Measurements from ENCODE around the gene ABLIM3.
"Not testable (repeated sequence)": the region's sequence is repeated elsewhere in the genome, so short reads cannot be mapped to it uniquely, and the experiment has no call there.

ABLIM3 gene

DNA sequence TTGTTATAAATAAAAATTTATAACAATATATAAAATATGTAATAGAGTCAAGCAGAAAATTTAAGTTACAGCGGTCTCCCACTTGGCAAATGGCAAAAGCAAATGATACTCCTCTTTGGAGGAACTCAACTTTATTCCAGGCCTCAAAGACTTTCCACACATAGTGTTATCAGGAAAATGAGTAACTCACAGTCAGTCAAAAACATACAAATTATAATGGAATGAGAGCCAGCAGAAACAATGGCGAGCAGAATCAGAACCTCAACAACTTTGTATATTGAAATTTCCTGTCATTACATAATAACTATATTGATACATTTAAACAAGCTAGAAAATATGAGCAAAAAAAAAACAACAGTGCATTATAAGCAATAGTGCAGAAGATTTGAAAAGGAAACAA lies 45.2 kb downstream of the ABLIM3 start:
- DNase-seq (ENCODE audit: low read depth in 1 of 2, low spot score in 1 of 2), result no peak

DNA sequence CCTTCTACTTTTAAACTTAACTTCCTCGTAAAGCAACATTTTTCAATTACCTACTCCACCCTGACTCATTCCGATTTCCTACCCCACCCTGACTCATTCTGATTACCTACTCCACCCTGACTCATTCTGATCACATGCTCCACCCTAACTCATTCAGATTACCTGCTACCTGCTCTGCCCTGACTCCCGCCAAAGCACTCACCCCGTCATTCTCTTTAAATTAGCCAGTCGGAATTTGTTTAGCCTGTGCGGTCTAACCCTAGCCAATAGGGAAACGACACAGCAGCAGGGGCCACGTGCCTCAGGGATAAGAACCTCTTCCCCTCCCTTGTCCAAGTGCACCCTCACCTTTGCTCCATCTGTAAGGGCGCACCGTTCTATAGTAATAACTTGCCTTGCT lies 46.3 kb downstream of the ABLIM3 start:
- DNase-seq (ENCODE audit: low read depth in 1 of 2, low spot score in 1 of 2), result not testable (repeated sequence)

DNA sequence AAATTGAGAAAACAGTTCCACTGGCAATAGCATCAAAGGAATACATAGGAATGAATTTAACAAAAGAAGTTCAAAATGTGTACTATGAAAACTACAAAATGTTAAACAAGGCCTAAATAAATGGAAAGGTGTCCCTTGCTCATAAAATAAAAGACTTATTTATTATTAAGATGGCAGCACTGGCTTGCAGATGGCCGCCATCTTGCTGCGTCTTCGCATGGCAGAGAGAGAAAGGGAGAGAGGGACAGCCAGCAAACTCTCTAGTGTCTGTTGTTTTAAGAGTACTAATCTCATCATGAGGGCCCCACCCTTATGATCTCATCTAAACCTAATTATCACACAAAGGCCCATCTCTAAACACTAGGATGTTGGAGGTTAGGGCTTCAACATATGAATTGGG lies 47.1 kb downstream of the ABLIM3 start:
- DNase-seq (ENCODE audit: low read depth in 1 of 2, low spot score in 1 of 2), result no peak

DNA sequence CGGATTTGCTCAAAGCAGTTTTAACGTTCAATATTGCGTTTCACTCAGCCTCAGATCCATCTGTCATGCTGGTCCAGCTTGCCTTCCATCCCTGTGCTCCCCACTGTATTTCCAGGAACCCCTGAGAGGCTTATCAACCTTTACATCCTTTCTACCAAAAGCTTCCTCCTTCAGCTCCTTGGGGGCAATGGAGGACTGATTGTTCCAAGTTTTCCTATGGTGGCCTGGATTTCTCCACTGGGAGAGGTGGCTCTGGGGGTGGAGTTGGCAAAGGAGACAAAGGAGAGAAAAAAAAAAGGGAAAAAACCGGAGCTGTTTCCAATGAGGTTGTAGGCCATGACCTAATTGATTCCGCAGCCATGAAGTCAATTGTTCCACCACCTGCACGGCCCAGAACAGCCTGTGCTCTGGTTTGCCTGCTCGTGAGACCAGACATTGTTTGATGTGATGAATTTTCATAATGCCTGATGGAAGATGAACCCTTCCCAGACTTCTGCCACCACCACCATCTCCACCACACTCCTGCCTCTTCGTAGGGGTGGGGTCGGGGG lies 54.1 kb downstream of the ABLIM3 start:
- DNase-seq (ENCODE audit: low read depth in 1 of 2, low spot score in 1 of 2), result no peak

GRCh38 chr5:149195962-149196361 lies 54.7 kb downstream of the ABLIM3 start:
- no peak for DNase-seq (ENCODE audit: low read depth in 1 of 2, low spot score in 1 of 2)

DNA sequence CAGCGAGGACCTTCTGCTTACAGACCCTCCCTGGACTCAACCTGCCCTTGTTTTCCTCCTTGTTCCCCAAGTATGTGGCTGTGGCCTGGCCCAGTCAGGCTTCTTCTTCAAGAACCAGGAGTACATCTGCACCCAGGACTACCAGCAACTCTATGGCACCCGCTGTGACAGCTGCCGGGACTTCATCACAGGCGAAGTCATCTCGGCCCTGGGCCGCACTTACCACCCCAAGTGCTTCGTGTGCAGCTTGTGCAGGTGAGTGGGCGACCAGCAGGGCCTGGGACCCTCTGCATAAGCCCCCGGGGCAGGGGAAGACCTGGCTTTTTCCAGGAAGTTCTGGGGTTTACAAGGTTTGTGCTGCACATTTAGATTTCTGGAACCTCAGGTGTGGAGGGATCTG lies 56.9 kb downstream of the ABLIM3 start:
- no peak for DNase-seq (ENCODE audit: low read depth in 1 of 2, low spot score in 1 of 2)

GRCh38 chr5:149200355-149200754 lies 59.1 kb downstream of the ABLIM3 start:
- DNase-seq (ENCODE audit: low read depth in 1 of 2, low spot score in 1 of 2), result no peak

DNA sequence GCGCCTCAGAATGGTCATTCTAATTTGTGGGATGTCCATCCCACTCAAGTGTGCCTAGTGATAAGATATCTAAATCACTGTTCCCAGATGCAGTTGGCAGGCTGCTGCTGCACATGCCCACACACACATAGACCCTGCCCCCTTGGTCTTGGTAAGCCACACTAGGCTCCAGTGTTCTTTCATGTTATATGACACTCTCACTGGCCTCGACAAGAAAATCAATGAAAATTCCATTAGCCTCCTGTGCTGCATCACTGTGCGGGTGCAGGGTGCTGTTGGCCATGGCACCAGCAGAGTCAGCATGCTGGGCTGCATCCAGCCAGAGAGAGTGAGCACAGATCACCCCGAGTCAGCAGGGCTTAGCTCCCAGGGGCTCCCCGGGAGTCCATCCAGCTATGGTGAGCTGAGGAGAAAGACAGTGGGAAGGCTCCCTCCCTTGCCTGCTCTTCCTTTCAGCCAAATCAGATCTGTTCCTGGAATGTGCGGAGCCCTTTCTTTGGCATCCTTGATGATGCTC lies 59.9 kb downstream of the ABLIM3 start:
- no peak for DNase-seq (ENCODE audit: low read depth in 1 of 2, low spot score in 1 of 2)

GRCh38 chr5:149202910-149203451 lies 61.7 kb downstream of the ABLIM3 start:
- no peak for DNase-seq (ENCODE audit: low read depth in 1 of 2, low spot score in 1 of 2)

DNA sequence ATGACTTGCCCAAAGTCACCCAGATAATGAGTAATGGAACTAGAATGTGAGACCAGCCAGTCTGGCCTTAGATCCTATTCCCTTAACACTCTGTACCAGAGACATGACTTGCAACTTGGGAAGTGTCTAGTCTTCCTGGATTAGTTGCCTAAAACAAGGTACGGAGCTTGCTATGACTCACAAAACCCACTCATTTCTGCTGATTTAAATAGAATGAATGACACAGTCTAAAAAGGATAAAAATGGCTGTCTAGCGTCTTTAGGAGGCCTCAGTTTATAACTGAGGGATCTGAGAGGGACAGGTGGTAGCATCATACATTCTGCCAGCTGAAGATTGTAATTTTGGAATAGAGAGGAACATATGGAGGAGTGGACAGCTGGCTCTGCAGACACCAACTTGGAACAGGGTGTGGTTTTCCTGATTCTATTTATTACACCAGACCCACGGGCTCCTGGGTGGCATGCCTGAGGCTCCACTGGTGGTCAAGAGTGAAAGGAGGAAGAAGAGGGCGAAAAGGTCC lies 62.7 kb downstream of the ABLIM3 start:
- no peak for DNase-seq (ENCODE audit: low read depth in 1 of 2, low spot score in 1 of 2)

GRCh38 chr5:149205625-149206523 lies 64.6 kb downstream of the ABLIM3 start:
- DNase-seq (ENCODE audit: low read depth in 1 of 2, low spot score in 1 of 2), result no peak

GRCh38 chr5:149206524-149207141 lies 65.3 kb downstream of the ABLIM3 start:
- DNase-seq (ENCODE audit: low read depth in 1 of 2, low spot score in 1 of 2), result no peak

DNA sequence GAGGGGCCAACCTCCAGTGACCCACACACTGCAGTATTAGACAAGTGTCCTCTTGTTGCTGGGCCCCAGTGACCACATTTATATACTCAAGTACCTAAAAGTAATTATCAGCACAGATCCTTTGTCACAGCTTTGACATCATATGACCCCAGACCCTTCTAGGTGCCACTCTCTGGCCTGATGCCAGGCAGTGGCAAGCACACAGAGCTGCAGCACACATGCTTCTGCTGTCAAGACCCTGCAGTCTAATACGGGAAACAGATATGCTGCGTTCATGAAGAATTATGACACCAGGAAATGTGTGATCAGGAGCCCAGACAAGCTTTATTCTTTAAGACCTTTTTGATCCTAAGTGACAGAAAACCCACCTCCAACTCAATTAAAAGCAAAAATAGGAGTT lies 66.5 kb downstream of the ABLIM3 start:
- no peak for DNase-seq (ENCODE audit: low read depth in 1 of 2, low spot score in 1 of 2)

DNA sequence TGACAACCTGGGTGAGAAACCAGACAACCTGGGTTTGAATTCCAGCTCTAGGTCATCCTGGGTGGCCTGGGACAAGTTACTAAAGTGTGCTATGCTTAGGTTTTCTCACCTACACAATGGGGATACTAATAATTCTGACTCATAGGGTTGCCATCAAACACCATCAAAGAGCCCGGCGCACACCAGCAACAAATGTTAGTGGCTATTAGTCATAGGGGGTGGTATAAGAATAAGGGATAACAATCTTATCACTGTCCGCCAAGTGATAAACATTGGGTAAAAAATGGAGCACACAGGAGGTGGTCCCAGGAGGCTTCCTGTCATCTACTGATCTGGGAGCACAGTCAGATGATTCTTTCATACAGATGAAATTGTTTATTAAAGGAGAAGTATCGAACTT lies 68.9 kb downstream of the ABLIM3 start:
- DNase-seq (ENCODE audit: low read depth in 1 of 2, low spot score in 1 of 2), result no peak

GRCh38 chr5:149210968-149211490 lies 69.7 kb downstream of the ABLIM3 start:
- DNase-seq (ENCODE audit: low read depth in 1 of 2, low spot score in 1 of 2), result no peak

- no peak for DNase-seq (ENCODE audit: low read depth in 1 of 2, low spot score in 1 of 2)
Measured at GRCh38 chr5:149211566-149211965, 70.3 kb downstream of the ABLIM3 start.

- DNase-seq (ENCODE audit: low read depth in 1 of 2, low spot score in 1 of 2), result no peak
Measured at GRCh38 chr5:149212198-149212951, 71.1 kb downstream of the ABLIM3 start.

GRCh38 chr5:149213264-149213880 lies 72.1 kb downstream of the ABLIM3 start:
- DNase-seq (ENCODE audit: low read depth in 1 of 2, low spot score in 1 of 2), result no peak

DNA sequence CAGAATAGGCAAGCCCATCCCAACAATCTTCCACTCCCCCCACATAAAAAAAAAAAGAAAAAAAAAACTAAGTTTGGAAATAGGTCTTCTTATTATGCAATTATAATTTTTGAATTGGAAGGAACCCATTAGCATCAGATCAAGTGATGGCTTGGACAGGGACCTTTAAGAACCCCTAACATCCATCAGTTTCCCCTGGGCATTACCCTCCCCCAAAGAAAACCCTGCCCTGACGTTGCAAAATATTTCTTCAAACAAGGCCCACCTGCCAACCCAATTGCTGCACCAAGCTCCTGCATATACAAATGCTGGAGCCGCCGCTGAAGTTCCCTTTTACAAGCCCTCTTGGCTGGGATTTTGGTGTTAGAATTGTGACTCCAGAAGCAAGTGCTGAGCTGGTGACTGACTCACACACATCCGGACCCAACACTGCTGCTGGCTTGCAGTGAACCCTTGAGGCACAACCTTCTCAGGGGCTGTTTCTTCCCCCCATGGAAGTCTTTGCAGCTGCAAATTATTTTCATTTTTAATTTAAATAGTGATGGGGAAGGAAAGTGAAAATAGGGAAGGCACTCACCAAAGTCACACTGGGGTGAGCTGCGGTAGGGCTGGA lies 74.3 kb downstream of the ABLIM3 start:
- DNase-seq (ENCODE audit: low read depth in 1 of 2, low spot score in 1 of 2), result no peak

DNA sequence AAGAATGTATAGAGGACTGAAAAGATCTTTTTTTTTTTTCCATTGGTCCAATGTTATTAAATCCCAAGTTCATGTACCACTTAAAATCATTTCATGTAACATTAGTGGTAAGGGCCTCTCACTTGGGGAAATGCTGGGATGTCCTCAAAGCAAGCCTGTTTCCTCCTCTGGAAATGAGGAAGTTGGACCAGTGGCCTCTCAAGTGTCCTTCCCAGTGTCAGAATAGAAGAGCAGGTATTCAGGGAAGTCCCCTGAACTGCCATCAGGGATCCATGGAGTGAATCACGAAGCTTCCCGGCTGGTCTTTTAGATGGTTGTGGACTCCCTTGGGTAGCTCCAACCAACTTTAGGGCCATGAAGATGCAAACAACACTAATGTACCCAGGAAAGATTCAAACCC lies 75.2 kb downstream of the ABLIM3 start:
- no peak for DNase-seq (ENCODE audit: low read depth in 1 of 2, low spot score in 1 of 2)

All from activated T-helper 1 cell treated with anti-CD3 and anti-CD28 coated beads, Interleukin-2, amount 50 U/mL, for 16 hours (primary cell).